Measurements from ENCODE around the gene GTF2F2. TPM values are rescaled to one million over a fixed set of nuclear protein-coding genes. Genes with fewer than 3 reads are reported as not detected.

The GTF2F2 gene
- total RNA-seq, 1 experiment from 2014 or later: 40.1 TPM

DNA sequence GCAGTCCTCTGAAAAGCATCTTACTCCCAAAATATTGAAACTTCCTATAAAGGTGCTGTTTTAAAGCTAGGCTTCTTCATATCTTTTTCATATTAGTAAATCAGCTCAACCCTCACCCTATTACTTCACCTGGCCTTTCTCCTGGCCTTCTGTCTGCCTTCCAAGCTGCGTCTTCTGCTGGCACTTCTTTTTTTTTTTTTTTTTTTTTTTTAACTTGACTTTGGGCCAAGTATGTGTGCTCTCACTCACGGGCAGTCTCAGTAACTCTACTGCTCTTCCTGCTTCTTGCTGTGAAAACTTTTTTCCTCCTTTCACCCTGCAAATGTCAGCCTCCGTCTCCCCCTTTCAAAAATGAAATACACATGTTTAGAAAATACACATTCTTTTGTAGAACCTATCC lies 121.8 kb downstream of the GTF2F2 start:
- Histone ChIP-seq H3K36me3 (ENCODE audit: control insufficient read depth in 1 of 2, insufficient read depth in 2 of 2, low read length in 2 of 2) (no peaks in the 10 kb centered on the region), H3K9me2 (ENCODE audit: insufficient read depth) (no peaks in the 10 kb centered on the region), H3K79me2 (ENCODE audit: insufficient read depth, low read length) (peaks cover 44% of the 10 kb centered on the region), H4K20me1 (ENCODE audit: insufficient read depth) (no peaks in the 10 kb centered on the region), H3K27me3 (ENCODE audit: insufficient read depth, low read length) (no peaks in the 10 kb centered on the region), H3K4me1 (ENCODE audit: control insufficient read depth in 1 of 2, insufficient read depth in 2 of 2, low read length in 2 of 2) (peaks cover 20 to 53% of the 10 kb centered on the region in 2 experiments), H3K4me2 (ENCODE audit: low read length) (peak overlapping the region; percentile 48), H3K9ac (ENCODE audit: low read length) (no peak overlapping the region; the same call in 1 of the 2 replicates), H3K9me3 (ENCODE audit: control insufficient read depth in 1 of 2, insufficient read depth in 1 of 2, low read depth in 1 of 2, low read length in 2 of 2) (no peaks in the 10 kb centered on the region), H3K4me3 (replicated peaks in 1 of 2; ENCODE audit: low read depth in 1 of 2, low read length in 2 of 2) (no peak overlapping the region), H2AFZ (ENCODE audit: low read depth, low read length, poor library complexity, severe bottlenecking) (no peak overlapping the region), H3K27ac (ENCODE audit: low read depth, low read length) (no peak overlapping the region)
- DNase-seq (ENCODE audit: low read depth, low spot score) (peak; percentile 15), ATAC-seq (peak; percentile 48; the same call in 1 of the 2 replicates)
- CTCF ChIA-PET: interaction anchor here (1.7 to 3.0 kb wide), 2 partner anchors 10 to 39 kb away, joined by 7 read pairs; no protein-coding TSS in a partner anchor
- no TSS peak for BruUV-seq (replicated peaks)
- RAD21 ChIA-PET (ENCODE audit: low non-redundant PET in 1 of 2, low total read pairs in 2 of 2, uncharacterized antibody in 2 of 2, unreplicated experiment in 2 of 2): no interaction called here
- POLR2A ChIA-PET: no interaction called here
- TF ChIP-seq SP1 (IDR thresholded peaks at IDR 0.05; ENCODE audit: low read depth): 0 out of 2 replicates have a peak, but pooled peaks have one; percentile 14
- no peak for TF ChIP-seq ZFX (IDR thresholded peaks at IDR 0.05)
- intact Hi-C loops (cut with micrococcal nuclease): no loop called here

DNA sequence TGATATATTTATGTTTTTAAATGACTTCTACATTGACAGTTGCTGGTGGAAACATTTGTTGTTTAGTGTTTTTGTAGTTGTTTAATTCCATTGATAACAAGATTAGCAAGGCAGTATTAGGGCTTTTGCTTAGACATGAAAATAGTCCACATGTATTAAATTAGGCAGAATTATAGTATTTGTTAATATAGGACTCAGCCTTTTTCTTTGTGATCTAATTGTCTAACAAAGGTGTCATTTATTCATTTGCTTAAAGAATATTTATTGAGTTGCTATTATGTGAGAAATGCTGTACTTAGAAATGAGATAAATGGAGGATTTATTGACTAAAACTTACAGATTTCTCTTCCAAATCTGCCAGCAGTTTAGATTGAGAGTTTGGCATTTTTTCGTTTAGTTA lies 122.2 kb downstream of the GTF2F2 start:
- no peaks in the 10 kb centered on the region for H3K27me3 ChIP-seq (ENCODE audit: insufficient read depth, low read length)
- DNase-seq (ENCODE audit: low read depth, low spot score) (no peak), ATAC-seq (no peak)
- no peaks in the 10 kb centered on the region for H4K20me1 ChIP-seq (ENCODE audit: insufficient read depth)
- POLR2A ChIA-PET: interaction anchor here (0.6 kb wide), 1 partner anchor 23 kb away, joined by 3 read pairs; no protein-coding TSS in a partner anchor
- TF ChIP-seq EZH2phosphoT487 (IDR thresholded peaks at IDR 0.05; ENCODE audit: borderline replicate concordance): no peak
- no peak for TF ChIP-seq RAD21 (IDR thresholded peaks at IDR 0.05; ENCODE audit: low read depth)
- TF ChIP-seq, protein P1, sequence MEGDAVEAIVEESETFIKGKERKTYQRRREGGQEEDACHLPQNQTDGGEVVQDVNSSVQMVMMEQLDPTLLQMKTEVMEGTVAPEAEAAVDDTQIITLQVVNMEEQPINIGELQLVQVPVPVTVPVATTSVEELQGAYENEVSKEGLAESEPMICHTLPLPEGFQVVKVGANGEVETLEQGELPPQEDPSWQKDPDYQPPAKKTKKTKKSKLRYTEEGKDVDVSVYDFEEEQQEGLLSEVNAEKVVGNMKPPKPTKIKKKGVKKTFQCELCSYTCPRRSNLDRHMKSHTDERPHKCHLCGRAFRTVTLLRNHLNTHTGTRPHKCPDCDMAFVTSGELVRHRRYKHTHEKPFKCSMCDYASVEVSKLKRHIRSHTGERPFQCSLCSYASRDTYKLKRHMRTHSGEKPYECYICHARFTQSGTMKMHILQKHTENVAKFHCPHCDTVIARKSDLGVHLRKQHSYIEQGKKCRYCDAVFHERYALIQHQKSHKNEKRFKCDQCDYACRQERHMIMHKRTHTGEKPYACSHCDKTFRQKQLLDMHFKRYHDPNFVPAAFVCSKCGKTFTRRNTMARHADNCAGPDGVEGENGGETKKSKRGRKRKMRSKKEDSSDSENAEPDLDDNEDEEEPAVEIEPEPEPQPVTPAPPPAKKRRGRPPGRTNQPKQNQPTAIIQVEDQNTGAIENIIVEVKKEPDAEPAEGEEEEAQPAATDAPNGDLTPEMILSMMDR (IDR thresholded peaks at IDR 0.05 in 2 of 3, conservative IDR thresholded peaks at IDR 0.05 in 1 of 3; ENCODE audit: borderline replicate concordance in 1 of 3, insufficient read depth in 1 of 3, low read depth in 2 of 3, low read length in 2 of 3): no peak
- TF ChIP-seq SP1 (IDR thresholded peaks at IDR 0.05; ENCODE audit: low read depth): no peak
- TF ChIP-seq, protein P2, sequence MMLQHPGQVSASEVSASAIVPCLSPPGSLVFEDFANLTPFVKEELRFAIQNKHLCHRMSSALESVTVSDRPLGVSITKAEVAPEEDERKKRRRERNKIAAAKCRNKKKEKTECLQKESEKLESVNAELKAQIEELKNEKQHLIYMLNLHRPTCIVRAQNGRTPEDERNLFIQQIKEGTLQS (IDR thresholded peaks at IDR 0.05): no peak
- no peak for TF ChIP-seq ZFX (IDR thresholded peaks at IDR 0.05)
- TF ChIP-seq POLR2AphosphoS5 (IDR thresholded peaks at IDR 0.05; ENCODE audit: low read depth, low read length): no peak
- TF ChIP-seq, protein P3, sequence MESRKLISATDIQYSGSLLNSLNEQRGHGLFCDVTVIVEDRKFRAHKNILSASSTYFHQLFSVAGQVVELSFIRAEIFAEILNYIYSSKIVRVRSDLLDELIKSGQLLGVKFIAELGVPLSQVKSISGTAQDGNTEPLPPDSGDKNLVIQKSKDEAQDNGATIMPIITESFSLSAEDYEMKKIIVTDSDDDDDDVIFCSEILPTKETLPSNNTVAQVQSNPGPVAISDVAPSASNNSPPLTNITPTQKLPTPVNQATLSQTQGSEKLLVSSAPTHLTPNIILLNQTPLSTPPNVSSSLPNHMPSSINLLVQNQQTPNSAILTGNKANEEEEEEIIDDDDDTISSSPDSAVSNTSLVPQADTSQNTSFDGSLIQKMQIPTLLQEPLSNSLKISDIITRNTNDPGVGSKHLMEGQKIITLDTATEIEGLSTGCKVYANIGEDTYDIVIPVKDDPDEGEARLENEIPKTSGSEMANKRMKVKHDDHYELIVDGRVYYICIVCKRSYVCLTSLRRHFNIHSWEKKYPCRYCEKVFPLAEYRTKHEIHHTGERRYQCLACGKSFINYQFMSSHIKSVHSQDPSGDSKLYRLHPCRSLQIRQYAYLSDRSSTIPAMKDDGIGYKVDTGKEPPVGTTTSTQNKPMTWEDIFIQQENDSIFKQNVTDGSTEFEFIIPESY (IDR thresholded peaks at IDR 0.05; ENCODE audit: extremely low read depth, insufficient replicate concordance, low read length): no peak
- H3K9me3 ChIP-seq (ENCODE audit: control insufficient read depth in 1 of 2, insufficient read depth in 1 of 2, low read depth in 1 of 2, low read length in 2 of 2): no peaks in the 10 kb centered on the region
- intact Hi-C loops (cut with micrococcal nuclease): no loop called here
- CTCF ChIA-PET: interaction anchor here (1.7 kb wide), 1 partner anchor 39 kb away, joined by 7 read pairs; no protein-coding TSS in a partner anchor
- H3K4me2 ChIP-seq (ENCODE audit: low read length): peak overlapping the region; percentile 48
- no peak overlapping the region for H2AFZ ChIP-seq (ENCODE audit: low read depth, low read length, poor library complexity, severe bottlenecking)
- H3K9ac ChIP-seq (ENCODE audit: low read length): no peak overlapping the region; the same call in 1 of the 2 replicates
- no peaks in the 10 kb centered on the region for H3K36me3 ChIP-seq (ENCODE audit: control insufficient read depth in 1 of 2, insufficient read depth in 2 of 2, low read length in 2 of 2)
- peaks cover 44% of the 10 kb centered on the region for H3K79me2 ChIP-seq (ENCODE audit: insufficient read depth, low read length)
- H3K9me2 ChIP-seq (ENCODE audit: insufficient read depth): no peaks in the 10 kb centered on the region
- H3K4me1 ChIP-seq (ENCODE audit: control insufficient read depth in 1 of 2, insufficient read depth in 2 of 2, low read length in 2 of 2): peaks cover 20 to 51% of the 10 kb centered on the region in 2 experiments
- no peak overlapping the region for H3K4me3 ChIP-seq (replicated peaks in 1 of 2; ENCODE audit: low read depth in 1 of 2, low read length in 2 of 2)
- BruUV-seq (replicated peaks): no TSS peak
- RAD21 ChIA-PET (ENCODE audit: low non-redundant PET in 1 of 2, low total read pairs in 2 of 2, uncharacterized antibody in 2 of 2, unreplicated experiment in 2 of 2): no interaction called here
- H3K27ac ChIP-seq (ENCODE audit: low read depth, low read length): no peak overlapping the region

All from HCT116 (cell line).